ENCODE data around the gene ERG. TPM values are rescaled to one million over a fixed set of nuclear protein-coding genes. Genes with fewer than 3 reads are reported as not detected.

Gene ERG
- total and polyA plus RNA-seq, 9 of the 15 experiments (the other 6 are each of a cell fraction or from before 2014, with no cell fraction given) = 0.06 TPM; not detected in 8

GRCh38 chr21:38340131-38340530 lies 158.1 kb downstream of the ERG start (continued):
- no peak for TF ChIP-seq TAF7 (tag; IDR thresholded peaks at IDR 0.05)
- no peak for TF ChIP-seq FOSL1 (tag; conservative IDR thresholded peaks at IDR 0.05)

GRCh38 chr21:38337793-38338192 lies 160.5 kb downstream of the ERG start:
- no peak for ATAC-seq
- H3K4me2 ChIP-seq (ENCODE audit: insufficient read depth, low read length) = no peak overlapping the region
- no peak for FAIRE-seq
- H3K9me1 ChIP-seq (ENCODE audit: control insufficient read depth, insufficient read depth, low read length) = no peaks in the 10 kb centered on the region
- in situ Hi-C loops (cut with MboI) = no loop called here
- no peaks in the 10 kb centered on the region for H4K20me1 ChIP-seq (replicated peaks; ENCODE audit: control insufficient read depth, insufficient read depth, low read length)
- no peaks in the 10 kb centered on the region for H3K36me3 ChIP-seq (ENCODE audit: control insufficient read depth, insufficient read depth, low read length)
- no peak for TF ChIP-seq ZNF584 (CRISPR knock-in tag; IDR thresholded peaks at IDR 0.05; ENCODE audit: low read depth)
- TF ChIP-seq PTRF (tag; IDR thresholded peaks at IDR 0.05) = no peak
- TF ChIP-seq SIN3A (IDR thresholded peaks at IDR 0.05; ENCODE audit: borderline replicate concordance in 2 of 2, control insufficient read depth in 1 of 2, low read depth in 2 of 2, low read length in 2 of 2) = no peak
- TF ChIP-seq ZBTB8A (IDR thresholded peaks at IDR 0.05; ENCODE audit: partially characterized antibody) = no peak
- TF ChIP-seq HDAC1 (IDR thresholded peaks at IDR 0.05) = no peak
- no peak for TF ChIP-seq GABPA (tag; conservative IDR thresholded peaks at IDR 0.05; ENCODE audit: low read depth)
- TF ChIP-seq NEUROD1 (IDR thresholded peaks at IDR 0.05; ENCODE audit: borderline replicate concordance, low read depth, low read length, partially characterized antibody) = no peak
- no peak for TF ChIP-seq ATF7 (IDR thresholded peaks at IDR 0.05)
- no peak overlapping the region for H3K4me3 ChIP-seq
- no peaks in the 10 kb centered on the region for H3K4me1 ChIP-seq (replicated peaks in 1 of 2; ENCODE audit: control insufficient read depth in 2 of 2, insufficient read depth in 2 of 2, low read length in 2 of 2)
- no peaks in the 10 kb centered on the region for H3K79me2 ChIP-seq (ENCODE audit: control insufficient read depth, insufficient read depth, low read length)
- H3K9me3 ChIP-seq (replicated peaks; ENCODE audit: control insufficient read depth, insufficient read depth, low read depth, low read length) = no peaks in the 10 kb centered on the region
- H2AFZ ChIP-seq (ENCODE audit: low read depth, low read length) = no peak overlapping the region
- no peak for DNase-seq (ENCODE audit: extremely low read depth in 1 of 4, low spot score in 3 of 4)
- POLR2A ChIA-PET = no interaction called here
- CTCF ChIA-PET (ENCODE audit: low intra/inter-chr PET ratio) = no interaction called here
- H3K9ac ChIP-seq (ENCODE audit: insufficient read depth in 1 of 2, low read depth in 2 of 2, low read length in 2 of 2) = no peak overlapping the region
- 0% methylated on average over 5 of the region's 5 CpGs for WGBS (ENCODE audit: insufficient coverage, low coverage, missing lambda C conversion rate)
- intact Hi-C loops (cut with micrococcal nuclease) = no loop called here
- no peak overlapping the region for H3K27ac ChIP-seq (ENCODE audit: extremely low read depth, low read depth, low read length)
- peaks cover 0 to 18% of the 10 kb centered on the region in 2 experiments; a peak in 1 of 5 replicates for H3K27me3 ChIP-seq (ENCODE audit: control insufficient read depth in 2 of 2, insufficient read depth in 2 of 2, low read length in 2 of 2)
- no TSS peak for BruUV-seq (replicated peaks)
